Measurements from ENCODE around the gene TAS1R2.
A peak's percentile ranks its signal among the peaks of the same experiment; 100 is the strongest.
"Not testable (repeated sequence)": the region's sequence is repeated elsewhere in the genome, so short reads cannot be mapped to it uniquely, and the experiment has no call there.

The TAS1R2 gene

DNA sequence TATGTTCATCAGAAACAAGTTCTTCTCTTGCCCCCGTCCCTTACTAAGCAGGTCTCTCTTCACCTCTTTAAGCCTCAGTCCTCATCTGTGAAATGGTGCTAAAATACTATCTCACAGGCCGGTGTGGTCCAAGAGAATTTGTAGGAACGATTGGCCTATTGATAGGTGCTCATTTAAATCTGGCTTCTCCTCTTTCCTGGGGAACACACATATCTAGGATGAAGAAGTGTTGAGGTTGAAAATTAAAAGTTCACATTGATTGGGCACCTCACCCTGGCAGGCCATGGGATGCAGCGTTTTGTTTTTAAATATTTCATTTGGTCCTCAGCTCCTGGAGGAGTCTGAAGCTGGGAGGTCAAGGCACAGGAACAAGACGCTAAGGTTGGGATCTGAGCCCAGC lies 8.9 kb upstream of the TAS1R2 start:
- DNase-seq: no peak

DNA sequence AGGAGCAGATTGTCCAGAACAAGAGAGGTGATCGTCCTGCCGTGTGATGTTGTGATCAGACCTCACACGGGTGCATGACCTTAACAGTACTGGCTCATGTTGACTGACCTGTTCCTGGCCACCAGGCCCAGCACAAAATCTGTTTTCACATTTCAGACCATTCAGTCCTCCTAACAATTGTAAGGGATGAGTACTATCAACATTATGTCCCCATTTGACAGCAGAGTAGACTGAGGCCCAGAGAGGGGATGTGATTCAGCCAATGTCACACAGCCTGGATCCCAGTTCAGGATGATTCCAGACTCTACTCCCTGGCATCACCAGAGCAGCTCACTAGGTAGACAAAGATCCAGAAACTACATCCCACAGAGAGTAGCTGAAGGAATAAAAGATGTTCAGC lies 7.4 kb upstream of the TAS1R2 start:
- no peak for DNase-seq

DNA sequence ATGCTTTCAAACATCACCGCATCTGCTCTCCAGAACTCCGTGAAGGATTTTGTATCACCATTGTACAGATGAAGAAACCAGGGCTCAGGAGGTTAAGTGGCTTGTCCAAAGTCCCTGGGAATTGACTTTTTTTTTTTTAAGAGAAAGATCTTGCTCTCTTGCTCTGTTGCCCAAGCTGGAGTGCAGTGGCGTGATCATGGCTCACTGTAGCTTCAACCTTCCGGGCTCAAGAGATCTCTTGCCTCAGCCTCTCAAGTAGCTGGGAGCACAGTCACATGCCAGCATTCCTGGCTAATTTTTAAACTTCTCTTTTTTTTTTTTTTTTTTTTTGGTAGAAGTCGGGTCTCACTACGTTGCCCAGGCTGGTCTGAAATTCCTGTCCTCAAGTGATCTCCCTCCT lies 6.9 kb upstream of the TAS1R2 start:
- no peak for DNase-seq

DNA sequence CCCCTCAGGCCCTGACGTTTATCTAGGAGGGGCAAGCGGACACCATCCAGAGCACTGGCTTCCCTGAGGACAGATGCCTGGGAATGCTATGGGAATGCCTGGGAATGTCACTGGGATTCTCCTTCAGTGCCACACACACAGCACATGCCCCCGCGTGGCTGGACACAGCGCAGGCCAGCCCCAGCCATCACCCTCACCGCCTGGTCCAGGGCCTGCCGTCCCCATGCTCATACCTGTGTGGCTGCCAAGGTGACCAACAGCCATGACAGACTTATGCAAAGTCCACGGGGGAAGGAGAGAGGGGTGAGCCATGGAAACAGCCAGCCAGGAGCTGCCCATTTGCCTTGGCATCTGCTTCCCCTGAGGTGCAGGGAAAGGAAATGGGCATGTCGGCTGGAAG lies 5.7 kb upstream of the TAS1R2 start:
- DNase-seq: no peak

DNA sequence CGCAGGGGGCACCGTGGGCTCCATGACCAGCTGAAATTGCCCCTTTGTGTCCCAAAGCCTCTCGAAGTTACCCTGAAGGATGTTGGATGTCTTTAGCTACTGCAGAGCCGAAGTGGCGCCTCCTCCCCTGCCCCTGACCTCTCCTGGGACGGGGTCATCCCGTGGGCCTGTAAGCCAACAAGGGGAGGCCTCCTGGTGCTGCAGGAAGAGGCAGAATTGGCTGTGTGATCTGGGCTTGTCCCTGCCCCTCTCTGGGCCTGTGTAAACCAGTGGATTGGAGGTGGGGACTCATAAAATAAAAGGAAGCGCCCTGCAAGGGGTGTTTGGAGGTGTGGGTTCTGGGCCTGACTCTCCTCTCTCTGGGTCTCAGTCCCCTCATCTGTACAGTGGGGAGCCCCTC lies 2.1 kb upstream of the TAS1R2 start:
- no peak for DNase-seq

DNA sequence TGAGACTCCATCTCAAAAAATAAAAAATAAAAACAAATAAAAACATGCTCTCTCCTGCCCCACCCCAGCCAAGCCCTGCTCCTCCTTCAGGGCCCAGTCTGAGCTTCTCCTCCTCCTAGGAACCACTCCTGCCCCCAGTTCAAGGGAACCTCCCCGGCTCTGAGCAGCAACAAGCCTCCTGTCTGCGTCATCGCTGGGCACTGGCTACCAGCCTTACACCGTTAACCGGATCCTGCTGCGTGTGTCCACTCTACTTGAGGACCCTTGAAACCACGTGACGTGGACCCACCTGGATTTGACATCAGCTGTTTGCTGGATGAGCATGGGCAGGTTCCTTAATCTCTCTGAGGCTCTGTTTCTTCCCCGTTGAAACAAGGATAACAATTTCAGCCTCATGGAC lies 1.6 kb upstream of the TAS1R2 start:
- no peak for DNase-seq

DNA sequence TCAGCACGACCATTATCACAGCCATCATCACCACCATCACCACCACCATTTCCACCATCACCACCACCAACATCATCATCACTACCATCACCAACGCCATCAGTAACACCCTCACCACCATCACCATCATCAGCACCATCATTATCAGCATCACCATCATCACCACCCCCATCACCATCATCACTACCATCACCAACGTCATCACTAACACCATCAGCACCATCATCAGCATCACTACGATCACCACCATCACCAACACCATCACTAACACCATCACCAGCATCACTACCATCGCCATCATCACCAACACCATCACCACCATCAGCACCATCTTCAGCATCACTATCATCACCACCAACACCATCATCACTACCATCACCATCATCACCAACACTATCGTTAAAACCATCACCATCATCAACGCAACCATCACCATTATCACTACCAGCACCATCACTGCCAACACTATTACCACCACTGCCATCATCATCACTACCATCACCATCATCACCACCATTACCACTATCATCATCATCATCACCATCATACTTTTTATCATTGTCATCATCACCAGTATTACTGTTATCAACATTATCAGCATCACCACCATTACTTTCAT lies 1.3 kb downstream of the TAS1R2 start:
- no peak for DNase-seq

DNA sequence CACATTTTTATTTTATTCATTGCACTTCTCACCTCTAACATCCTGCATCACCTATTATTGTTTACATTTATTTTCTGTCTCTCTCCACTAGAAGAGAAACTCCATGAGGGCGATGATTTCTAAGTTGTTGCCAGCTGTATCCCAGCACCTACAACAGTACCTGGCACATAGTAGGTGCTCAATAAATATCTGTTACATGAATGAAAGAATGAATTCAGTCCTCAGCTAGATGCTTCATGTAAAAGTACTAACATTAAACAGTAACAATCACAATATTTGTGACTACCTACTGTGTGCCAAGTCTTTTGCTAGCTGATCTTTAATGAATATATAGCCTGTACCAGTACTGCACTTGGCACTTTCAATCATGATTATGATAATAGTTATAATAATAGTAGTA lies 3.0 kb downstream of the TAS1R2 start:
- no peak for DNase-seq

DNA sequence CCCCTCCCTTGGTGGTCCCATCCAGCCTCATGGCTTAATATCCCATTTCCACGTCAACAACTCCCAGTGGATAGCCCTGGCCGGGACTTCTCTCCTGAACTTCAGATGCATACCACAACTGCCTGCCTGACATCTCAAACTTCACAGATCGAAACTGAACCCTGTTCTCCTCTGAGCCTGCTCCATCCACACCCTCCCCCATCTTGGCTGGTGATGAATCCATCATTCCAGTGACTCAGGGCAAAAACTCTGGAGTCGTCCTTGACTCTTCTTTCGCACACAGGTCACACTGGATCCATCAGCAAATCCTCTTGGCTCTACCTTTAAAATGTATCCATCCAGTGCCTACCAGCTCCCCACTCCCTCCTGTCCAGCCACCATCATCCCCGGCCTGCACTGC lies 3.9 kb downstream of the TAS1R2 start:
- DNase-seq: no peak

DNA sequence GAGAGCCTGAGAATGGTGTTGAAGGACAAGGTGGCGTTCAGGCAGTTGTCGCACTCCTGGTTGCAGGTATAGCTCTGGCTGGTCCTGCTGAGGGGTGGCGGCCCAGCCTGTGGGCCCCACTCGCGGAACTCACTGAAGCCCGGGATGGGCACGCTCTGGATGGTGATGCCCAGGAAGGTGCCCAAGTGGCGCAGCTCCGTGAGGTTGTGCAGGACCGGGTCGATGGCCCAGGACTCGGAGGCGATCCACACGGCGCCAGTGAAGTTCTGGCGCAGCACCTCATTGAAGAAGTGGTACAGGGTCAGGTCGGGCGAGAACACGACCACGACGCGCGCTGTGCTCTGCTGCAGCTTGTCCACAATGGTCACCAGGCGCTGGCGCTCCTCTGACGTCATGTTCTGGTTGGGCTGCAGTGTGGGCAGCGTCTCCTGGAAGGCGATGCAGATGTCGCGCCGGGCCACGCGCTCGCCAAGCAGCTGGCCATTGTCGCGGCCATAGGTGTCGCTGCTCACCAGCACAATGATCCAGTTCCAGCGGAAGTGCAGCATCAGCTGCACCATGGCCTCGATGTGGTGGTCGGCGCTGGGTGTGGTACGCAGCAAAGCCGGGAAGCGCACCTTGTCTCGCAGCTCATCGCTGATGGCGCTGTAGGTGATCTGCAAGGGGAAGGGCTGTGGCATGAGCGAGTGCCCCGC lies 5.0 kb downstream of the TAS1R2 start:
- DNase-seq: no peak

DNA sequence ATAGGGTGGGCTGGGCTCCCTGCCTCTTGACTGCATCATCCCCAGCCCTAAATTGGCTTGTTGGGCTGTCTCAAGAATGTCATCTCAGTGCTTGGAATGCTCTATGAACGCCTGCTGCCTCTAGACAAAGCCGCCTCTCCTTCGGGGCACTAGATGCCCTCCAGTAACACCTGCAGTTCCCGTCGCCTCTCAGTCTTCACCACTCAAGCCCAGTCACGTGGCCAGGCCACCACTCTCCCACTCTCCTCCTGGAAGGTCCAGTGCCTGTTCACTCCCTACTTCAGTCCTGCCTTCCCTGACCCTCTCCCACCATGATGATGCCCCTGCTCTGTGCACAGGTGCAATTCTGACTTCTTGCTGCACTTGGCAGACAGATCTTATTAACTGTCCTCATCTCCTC lies 7.0 kb downstream of the TAS1R2 start:
- no peak for DNase-seq

DNA sequence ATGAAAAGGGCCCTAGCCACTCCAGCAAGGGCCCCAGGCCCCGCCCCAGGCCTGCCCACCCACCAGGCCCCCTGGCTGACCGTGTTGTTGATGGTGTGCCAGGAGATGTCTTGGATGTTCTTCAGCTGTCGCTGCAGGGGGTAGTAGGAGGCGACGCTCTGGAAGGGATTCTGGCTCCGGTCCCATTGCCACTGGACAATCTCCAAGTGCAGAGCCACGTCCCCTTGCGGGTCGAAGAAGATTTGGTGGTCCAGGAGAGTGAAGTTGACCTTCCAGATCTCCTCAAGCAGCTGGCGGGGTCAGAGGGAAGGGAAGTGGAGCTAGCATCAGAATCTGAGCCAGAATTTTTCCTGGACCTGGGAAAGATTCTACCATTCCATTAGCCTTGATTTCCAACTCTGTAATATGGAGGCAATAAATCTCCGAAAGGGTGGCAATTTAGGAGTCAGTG lies 10.2 kb downstream of the TAS1R2 start:
- DNase-seq: no peak

DNA sequence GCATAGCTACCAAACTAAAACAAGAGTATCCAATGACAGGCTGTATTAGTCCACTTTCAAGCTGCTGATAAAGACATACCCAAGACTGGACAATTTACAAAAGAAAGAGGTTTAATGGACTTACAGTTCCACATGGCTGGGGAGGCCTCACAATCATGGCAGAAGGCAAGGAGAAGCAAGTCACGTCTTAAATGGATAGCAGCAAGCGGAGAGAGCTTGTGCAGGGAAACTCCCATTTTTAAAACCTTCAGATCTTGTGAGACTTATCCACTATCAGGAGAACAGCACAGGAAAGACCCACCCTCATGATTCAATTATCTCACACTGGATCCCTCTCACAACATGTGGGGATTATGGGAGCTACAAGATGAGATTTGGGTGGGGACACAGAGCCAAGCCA lies 11.7 kb downstream of the TAS1R2 start:
- not testable (repeated sequence) for DNase-seq

DNA sequence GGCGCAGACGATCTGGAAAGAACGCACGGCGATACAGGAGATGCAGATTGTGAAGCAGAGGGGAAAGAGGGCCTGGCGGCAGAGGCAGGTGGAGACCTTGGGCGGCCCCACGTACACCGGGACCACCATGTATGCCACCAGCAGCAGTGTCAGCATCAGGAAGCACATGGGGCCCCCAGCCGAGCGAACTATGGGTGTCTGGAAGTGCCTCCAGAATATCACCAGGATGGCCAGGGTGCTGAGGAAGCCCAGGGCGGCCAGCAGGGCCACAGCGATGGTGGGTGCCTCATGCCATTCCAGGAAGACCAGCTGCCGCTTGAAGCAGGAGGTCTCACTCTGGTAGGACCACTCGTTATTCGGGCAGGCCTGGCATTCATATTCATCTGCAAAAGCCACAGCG lies 19.3 kb downstream of the TAS1R2 start:
- DNase-seq: no peak

DNA sequence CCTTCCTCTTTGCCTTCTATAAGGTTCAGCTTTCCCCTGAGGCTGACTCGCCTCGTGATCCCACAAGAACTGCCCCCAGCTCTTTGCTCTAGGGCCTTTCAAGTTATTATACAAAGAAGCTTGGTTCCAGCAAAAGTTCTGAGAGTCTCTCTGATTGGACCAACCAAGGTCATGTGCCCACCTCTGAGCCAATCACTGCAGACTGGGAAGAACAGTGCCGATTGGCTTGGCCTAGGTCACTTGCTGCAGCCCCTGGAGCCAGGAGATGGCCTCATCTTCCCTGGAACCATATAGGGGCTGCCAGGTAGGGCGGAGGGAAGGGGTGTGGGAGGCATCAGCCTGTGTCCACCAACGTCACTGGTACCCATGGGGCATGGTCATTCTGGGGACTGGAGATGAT lies 22.8 kb downstream of the TAS1R2 start:
- DNase-seq: no peak

DNA sequence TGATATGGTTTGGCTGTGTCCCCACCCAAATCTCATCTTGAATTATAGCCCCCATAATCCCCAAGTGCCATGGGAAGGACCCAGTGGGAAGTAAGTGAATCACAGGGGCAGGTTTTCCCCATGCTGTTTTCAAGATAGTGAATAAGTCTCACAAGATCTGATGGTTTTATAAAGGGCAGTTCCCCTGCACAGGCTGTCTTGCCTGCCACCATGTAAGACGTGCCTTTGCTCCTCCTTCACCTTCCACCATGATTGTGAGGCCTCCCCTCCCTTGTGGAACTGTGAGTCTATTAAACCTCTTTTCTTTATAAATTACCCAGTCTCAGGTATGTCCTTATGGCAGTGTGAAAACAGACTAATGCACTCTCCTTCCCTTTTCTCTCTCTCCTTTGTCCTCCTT lies 27.1 kb downstream of the TAS1R2 start:
- not testable (repeated sequence) for DNase-seq

DNA sequence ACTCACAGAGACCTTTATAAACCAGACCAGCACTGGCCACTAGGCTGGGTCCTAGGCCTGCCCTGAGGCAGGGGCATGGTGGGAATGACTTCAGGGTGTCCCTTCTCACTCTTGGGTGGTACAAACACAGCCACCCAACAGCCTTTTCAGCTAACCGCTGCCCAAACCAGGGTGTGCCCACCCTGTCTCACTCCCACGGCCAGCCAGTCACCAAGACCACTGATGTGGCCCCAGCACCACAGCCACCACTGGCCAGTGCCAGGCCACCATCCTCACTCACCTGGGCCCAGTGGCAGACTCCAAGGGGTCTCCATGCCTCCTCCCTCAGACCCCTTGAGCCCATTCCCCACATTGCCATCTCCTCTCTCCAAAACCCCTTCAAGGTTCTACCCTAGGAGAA lies 27.8 kb downstream of the TAS1R2 start:
- DNase-seq: no peak

DNA sequence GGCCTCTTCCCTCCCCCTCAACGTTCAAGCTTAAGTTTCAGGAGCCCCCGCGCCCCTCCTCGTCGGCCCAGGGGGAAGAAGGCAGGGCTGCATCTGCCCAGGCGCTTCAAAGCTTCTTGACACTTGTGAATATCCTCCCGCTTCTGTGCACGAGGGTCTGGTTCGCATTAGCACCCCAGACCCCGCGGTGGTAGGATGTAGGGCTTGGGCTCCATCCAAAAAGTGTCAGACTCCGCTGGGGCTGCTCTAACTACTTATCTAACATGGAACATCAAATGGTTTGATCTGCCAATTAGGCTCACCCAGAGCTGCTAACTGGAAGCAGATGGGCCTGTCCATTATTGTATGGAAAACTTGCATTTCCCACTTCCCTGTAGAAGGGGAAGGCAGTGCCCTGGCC lies 28.9 kb downstream of the TAS1R2 start:
- DNase-seq: no peak

DNA sequence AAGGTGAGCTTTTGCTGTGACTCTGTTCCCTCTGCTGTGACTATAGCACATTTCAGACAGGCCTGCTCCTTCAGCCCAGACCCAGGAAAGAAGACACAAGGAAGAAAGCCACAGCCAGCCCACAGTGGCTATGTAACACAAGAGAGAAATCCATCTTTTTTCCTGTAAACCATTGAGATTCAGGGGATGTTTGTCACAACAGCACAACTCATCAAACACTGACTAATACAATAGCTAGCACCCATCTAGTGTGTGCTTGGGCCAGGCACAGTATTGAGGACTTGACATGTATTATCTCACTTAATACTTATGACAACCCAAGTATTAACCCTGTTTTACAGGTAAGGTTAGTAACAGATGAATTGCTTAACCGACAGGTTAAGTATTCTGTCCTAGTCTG lies 29.8 kb downstream of the TAS1R2 start:
- DNase-seq: no peak

DNA sequence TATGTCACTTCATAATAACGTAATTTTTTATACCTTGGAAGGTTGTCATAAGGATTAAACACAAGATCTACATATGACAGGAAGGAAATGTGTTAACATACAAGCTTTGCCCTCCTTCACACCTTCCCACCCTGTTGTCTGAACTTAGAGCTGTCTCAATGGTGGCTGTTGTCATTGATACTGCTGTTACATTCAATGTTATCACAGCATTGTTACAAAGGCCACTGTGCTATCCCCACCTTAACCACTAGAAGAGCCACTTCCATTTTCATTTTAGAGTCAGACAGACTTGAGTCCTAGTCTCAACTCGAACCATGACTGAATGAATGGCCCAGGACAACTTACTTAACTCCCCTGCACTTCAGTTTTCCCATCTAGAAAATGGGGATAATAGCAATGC lies 31.2 kb downstream of the TAS1R2 start:
- no peak for DNase-seq

DNA sequence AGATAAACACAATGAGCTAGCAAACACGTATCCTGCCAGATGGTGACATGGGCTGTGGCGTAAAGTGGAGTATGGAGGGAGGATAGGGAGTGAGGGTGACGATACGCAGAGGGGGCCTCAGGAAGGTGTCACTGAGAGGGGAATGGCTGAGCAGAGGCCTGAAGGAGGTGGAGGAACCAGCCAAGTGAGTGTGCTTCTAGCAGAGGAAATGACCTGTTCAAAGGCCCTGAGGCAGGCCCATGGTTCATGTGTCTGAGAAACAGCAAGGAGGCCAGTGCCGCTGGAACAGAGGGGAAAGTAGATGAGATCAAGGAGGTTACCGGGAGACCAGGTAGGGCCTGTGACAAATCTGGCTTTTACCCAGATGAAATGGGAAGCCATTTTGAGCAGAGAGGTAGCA lies 36.0 kb downstream of the TAS1R2 start:
- DNase-seq: no peak

DNA sequence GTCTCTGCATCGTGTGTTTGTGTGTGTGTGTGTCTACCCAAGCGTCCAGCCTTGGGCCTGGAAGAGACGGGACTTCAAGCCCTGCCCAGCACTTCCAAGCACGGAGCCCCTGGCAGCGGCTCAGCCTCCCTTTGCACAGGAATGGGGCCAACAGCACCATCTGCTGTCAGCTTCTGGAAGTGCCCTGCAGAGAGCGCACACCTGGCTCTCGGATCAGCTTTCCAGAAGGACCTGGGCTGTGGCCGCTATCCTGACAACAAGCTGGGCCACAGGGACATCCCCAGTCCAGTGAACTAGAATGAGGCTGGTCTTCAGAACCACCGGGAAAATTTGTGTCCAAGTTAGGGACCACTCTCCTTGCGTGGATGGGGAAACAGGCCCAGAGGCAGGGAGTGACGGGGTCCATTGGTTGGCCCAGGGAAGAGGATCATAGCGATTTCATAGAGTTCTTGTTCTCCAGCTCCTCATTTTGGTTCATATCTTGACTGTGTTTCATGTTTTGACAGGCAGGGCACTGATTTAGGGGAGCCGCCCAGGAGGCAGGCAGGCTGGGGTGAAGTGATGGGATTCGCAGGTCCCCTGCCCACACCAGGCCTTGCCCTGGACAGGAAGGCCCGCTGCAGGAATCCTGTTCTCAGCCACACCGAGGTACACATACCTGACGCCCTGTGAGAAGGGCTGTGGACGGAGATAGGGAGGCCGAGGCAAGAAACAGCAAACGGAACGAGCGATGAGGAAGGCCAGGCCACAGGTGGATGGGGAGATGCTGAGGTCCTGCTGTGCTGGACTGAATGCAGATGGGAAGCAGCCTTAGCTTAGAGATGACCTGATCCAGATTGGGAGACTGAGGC lies 38.4 kb downstream of the TAS1R2 start:
- DNase-seq: peak; percentile 23

DNA sequence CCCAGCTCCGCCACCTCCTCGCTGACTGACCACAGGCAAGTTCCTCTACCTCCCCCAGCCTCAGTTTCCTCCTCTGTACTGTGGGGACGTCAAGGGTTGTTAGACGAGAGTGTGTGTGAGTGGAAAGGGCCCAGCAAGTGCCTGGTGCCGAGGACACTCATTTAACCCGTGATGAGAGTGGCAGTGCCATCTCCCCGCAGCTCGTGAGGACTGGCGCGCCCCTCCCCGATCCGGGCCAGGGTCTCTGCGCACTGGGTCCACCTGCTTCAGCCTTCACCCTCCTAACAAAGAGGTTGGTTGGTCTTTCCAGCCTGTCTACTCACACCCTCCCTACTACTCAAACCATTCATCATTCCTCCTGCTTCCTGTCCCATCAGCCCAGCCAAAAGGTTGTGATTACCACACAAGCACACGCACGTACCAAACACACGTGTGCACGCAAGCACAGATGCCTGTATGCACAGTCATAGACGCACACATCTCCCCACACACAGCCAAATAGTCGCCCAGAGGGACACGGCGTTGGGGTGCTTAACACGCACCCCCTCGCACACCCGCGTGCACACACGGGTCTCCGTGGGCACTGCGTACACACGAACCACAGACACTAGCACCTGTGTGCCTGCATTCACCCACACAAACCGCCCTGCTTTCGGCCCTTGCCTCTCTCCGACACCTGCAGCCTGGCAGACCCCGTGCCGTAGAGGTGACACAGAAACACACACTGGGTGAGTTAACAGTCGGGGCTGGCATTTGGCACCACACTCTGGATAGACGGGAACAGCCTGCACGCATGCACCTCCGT lies 39.3 kb downstream of the TAS1R2 start:
- DNase-seq: no peak
